Measurements from ENCODE around the gene KY. TPM values are rescaled to one million over a fixed set of nuclear protein-coding genes. Genes with fewer than 3 reads are reported as not detected.
A peak's percentile ranks its signal among the peaks of the same experiment; 100 is the strongest.

The KY gene
- total and polyA plus RNA-seq, 4 donors, result 0.05 to 0.08 TPM; not detected in 2

DNA sequence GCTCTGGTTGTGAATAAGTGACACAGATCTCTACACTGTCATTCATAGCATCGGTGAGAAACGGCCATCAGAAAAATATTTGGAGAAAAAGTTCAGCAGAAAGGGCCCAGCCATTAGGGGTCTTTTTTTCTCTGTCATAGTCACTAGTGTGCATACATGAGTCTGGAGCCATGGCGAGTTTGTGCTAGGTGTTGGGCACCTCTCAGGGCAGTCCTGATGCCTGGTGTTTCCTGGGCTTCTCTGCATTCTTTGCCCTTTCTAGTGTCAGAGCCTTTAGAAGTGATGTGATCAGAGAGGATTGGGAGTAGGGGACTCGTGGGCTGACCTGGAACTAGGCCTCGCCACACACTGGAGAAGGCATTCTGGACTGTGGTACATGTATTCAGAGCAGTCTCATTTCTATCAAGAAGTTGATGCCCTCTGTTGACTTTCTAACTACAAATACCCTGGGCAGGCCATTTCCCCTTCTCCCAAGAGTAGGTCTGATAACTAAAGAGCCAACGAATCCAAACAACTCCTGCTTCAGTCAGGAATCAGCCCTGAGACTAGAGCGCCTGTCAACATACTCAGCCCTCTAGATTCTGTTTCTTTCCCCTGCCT, 1.6 kb downstream of the KY start:
- H3K9me3 ChIP-seq (ENCODE audit: control insufficient read depth in 4 of 4, low read length in 3 of 4), result no peaks in the 10 kb centered on the region
- DNase-seq (ENCODE audit: low spot score), result peak; percentile 1
- TF ChIP-seq FOXA1 (IDR thresholded peaks at IDR 0.05) (no peak), RAD21 (IDR thresholded peaks at IDR 0.05) (no peak)
- TF ChIP-seq, protein P1, sequence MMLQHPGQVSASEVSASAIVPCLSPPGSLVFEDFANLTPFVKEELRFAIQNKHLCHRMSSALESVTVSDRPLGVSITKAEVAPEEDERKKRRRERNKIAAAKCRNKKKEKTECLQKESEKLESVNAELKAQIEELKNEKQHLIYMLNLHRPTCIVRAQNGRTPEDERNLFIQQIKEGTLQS (IDR thresholded peaks at IDR 0.05), result no peak
- H3K27ac ChIP-seq (ENCODE audit: low read depth in 1 of 2, low read length in 2 of 2), result no peak overlapping the region
- 84% methylated on average over 7 of the region's 7 CpGs for WGBS
- no peaks in the 10 kb centered on the region for H3K36me3 ChIP-seq (ENCODE audit: control insufficient read depth in 4 of 4, insufficient read depth in 3 of 4, low read depth in 1 of 4, low read length in 3 of 4)
- H3K4me1 ChIP-seq (ENCODE audit: control insufficient read depth in 4 of 4, insufficient read depth in 4 of 4, low read length in 3 of 4), result peaks cover 4 to 12% (median 10%) of the 10 kb centered on the region in 4 donors
- peaks cover 0 to 4% (median 0%) of the 10 kb centered on the region in 4 donors for H3K27me3 ChIP-seq (ENCODE audit: control insufficient read depth in 4 of 4, insufficient read depth in 4 of 4, low read length in 3 of 4)
- no peak overlapping the region for H3K4me3 ChIP-seq (ENCODE audit: low read depth in 1 of 3, low read length in 3 of 3)
- no peak overlapping the region for H3K9ac ChIP-seq (ENCODE audit: low read depth in 1 of 2, low read length in 2 of 2)

DNA sequence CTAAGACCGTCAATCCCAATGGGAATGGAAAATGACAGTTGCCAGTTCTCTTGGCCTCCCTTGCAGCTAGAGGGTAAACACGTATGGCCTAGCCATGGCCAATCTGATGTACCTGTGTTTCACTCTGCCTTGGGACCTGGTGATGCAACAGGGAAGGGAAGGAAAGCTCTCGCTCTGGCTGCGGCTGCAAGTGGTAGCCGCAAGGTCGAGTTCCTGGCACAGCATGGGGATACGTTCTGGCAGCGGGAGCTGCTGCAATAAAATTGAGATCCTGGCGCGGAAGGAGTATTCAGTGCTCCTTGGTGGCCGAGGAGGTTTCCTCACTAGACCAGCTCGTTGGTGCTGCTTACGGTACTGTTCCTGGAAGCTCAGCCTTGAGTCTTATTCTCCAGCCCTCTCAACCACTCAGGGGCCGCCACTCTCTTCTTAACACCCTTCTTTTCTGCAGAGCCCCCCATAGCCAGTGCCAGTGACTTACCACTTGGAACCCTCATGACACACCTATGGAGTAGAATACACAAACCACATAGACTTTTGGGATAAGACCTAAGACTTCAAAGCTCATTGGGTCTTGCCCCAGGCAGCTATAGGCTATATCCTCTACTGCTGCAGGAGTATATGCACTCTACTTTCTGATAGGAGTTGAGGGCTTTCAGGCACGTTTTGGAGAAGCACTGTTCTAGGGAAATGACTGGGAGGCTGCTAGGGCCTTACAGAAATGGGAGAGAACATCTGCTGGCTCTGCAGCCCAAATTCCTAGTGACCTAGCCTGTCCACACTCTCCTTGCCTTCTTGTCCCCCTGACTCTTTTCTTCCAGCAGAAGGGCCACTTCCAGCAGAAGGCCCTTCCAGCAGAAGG, 2.7 kb downstream of the KY start:
- H3K9ac ChIP-seq (ENCODE audit: low read depth in 1 of 2, low read length in 2 of 2), result no peak overlapping the region
- no peaks in the 10 kb centered on the region for H3K9me3 ChIP-seq (ENCODE audit: control insufficient read depth in 4 of 4, low read length in 3 of 4)
- H3K36me3 ChIP-seq (ENCODE audit: control insufficient read depth in 4 of 4, insufficient read depth in 3 of 4, low read depth in 1 of 4, low read length in 3 of 4), result no peaks in the 10 kb centered on the region
- peak; percentile 28 for DNase-seq (ENCODE audit: low spot score)
- H3K4me3 ChIP-seq (ENCODE audit: low read depth in 1 of 3, low read length in 3 of 3), result no peak overlapping the region
- peaks cover 0 to 4% (median 0%) of the 10 kb centered on the region in 4 donors for H3K27me3 ChIP-seq (ENCODE audit: control insufficient read depth in 4 of 4, insufficient read depth in 4 of 4, low read length in 3 of 4)
- TF ChIP-seq, protein P2, sequence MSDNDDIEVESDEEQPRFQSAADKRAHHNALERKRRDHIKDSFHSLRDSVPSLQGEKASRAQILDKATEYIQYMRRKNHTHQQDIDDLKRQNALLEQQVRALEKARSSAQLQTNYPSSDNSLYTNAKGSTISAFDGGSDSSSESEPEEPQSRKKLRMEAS (IDR thresholded peaks at IDR 0.05), result no peak
- TF ChIP-seq TAF1 (conservative IDR thresholded peaks at IDR 0.05) (no peak), EGR1 (IDR thresholded peaks at IDR 0.05; ENCODE audit: low read depth in 2 of 2) (no peak), RXRA (IDR thresholded peaks at IDR 0.05) (no peak), HNF4A (conservative IDR thresholded peaks at IDR 0.05) (no peak), NR2F2 (IDR thresholded peaks at IDR 0.05) (no peak), RAD21 (IDR thresholded peaks at IDR 0.05) (no peak), JUND (IDR thresholded peaks at IDR 0.05) (no peak), GABPA (IDR thresholded peaks at IDR 0.05 in 1 of 2, conservative IDR thresholded peaks at IDR 0.05 in 1 of 2) (no peak)
- 91% methylated on average over 15 of the region's 15 CpGs for WGBS
- H3K27ac ChIP-seq (ENCODE audit: low read depth in 1 of 2, low read length in 2 of 2), result no peak overlapping the region
- peaks cover 4 to 12% (median 10%) of the 10 kb centered on the region in 4 donors for H3K4me1 ChIP-seq (ENCODE audit: control insufficient read depth in 4 of 4, insufficient read depth in 4 of 4, low read length in 3 of 4)

DNA sequence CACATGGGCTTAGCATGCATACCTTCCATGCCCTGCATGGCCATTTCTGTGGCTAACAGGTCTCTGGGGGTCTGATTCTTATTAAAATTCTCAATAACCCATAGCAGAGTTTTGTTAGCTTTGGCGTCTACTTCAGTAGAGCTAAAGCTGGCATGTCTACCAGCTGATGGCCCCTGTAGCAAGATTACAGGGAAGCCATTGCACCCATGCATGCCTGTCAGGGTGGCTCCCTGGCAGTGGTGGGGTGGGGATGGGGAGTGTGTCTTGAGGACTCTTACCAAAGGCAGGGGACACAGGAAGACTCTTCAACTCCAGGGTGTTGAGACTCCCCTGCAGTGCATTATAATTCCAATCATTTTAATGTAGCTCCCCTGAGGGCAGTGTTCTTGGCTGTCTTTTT, 4.7 kb downstream of the KY start:
- DNase-seq (ENCODE audit: low spot score), result peak; percentile 2
- Histone ChIP-seq H3K9ac (ENCODE audit: low read depth in 1 of 2, low read length in 2 of 2) (no peak overlapping the region), H3K27ac (ENCODE audit: low read depth in 1 of 2, low read length in 2 of 2) (no peak overlapping the region), H3K36me3 (ENCODE audit: control insufficient read depth in 4 of 4, insufficient read depth in 3 of 4, low read depth in 1 of 4, low read length in 3 of 4) (no peaks in the 10 kb centered on the region), H3K4me3 (ENCODE audit: low read depth in 1 of 3, low read length in 3 of 3) (no peak overlapping the region), H3K27me3 (ENCODE audit: control insufficient read depth in 4 of 4, insufficient read depth in 4 of 4, low read length in 3 of 4) (no peaks in the 10 kb centered on the region), H3K9me3 (ENCODE audit: control insufficient read depth in 4 of 4, low read length in 3 of 4) (no peaks in the 10 kb centered on the region), H3K4me1 (ENCODE audit: control insufficient read depth in 4 of 4, insufficient read depth in 4 of 4, low read length in 3 of 4) (peaks cover 3 to 8% (median 7%) of the 10 kb centered on the region in 4 donors)
- 92% methylated on average over 1 of the region's 1 CpG for WGBS
- TF ChIP-seq HNF4A (conservative IDR thresholded peaks at IDR 0.05), result no peak
- TF ChIP-seq, protein P3, sequence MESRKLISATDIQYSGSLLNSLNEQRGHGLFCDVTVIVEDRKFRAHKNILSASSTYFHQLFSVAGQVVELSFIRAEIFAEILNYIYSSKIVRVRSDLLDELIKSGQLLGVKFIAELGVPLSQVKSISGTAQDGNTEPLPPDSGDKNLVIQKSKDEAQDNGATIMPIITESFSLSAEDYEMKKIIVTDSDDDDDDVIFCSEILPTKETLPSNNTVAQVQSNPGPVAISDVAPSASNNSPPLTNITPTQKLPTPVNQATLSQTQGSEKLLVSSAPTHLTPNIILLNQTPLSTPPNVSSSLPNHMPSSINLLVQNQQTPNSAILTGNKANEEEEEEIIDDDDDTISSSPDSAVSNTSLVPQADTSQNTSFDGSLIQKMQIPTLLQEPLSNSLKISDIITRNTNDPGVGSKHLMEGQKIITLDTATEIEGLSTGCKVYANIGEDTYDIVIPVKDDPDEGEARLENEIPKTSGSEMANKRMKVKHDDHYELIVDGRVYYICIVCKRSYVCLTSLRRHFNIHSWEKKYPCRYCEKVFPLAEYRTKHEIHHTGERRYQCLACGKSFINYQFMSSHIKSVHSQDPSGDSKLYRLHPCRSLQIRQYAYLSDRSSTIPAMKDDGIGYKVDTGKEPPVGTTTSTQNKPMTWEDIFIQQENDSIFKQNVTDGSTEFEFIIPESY (IDR thresholded peaks at IDR 0.05), result no peak
- no peak for TF ChIP-seq SP1 (IDR thresholded peaks at IDR 0.05)
- TF ChIP-seq GABPA (IDR thresholded peaks at IDR 0.05 in 1 of 2, conservative IDR thresholded peaks at IDR 0.05 in 1 of 2), result no peak
- TF ChIP-seq YY1 (IDR thresholded peaks at IDR 0.05), result no peak
- no peak for TF ChIP-seq HNF4G (IDR thresholded peaks at IDR 0.05)
- TF ChIP-seq, protein P4, sequence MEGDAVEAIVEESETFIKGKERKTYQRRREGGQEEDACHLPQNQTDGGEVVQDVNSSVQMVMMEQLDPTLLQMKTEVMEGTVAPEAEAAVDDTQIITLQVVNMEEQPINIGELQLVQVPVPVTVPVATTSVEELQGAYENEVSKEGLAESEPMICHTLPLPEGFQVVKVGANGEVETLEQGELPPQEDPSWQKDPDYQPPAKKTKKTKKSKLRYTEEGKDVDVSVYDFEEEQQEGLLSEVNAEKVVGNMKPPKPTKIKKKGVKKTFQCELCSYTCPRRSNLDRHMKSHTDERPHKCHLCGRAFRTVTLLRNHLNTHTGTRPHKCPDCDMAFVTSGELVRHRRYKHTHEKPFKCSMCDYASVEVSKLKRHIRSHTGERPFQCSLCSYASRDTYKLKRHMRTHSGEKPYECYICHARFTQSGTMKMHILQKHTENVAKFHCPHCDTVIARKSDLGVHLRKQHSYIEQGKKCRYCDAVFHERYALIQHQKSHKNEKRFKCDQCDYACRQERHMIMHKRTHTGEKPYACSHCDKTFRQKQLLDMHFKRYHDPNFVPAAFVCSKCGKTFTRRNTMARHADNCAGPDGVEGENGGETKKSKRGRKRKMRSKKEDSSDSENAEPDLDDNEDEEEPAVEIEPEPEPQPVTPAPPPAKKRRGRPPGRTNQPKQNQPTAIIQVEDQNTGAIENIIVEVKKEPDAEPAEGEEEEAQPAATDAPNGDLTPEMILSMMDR (IDR thresholded peaks at IDR 0.05; ENCODE audit: low read depth, low read length, missing input control), result no peak
- TF ChIP-seq NR2F2 (IDR thresholded peaks at IDR 0.05), result no peak
- TF ChIP-seq, protein P5, sequence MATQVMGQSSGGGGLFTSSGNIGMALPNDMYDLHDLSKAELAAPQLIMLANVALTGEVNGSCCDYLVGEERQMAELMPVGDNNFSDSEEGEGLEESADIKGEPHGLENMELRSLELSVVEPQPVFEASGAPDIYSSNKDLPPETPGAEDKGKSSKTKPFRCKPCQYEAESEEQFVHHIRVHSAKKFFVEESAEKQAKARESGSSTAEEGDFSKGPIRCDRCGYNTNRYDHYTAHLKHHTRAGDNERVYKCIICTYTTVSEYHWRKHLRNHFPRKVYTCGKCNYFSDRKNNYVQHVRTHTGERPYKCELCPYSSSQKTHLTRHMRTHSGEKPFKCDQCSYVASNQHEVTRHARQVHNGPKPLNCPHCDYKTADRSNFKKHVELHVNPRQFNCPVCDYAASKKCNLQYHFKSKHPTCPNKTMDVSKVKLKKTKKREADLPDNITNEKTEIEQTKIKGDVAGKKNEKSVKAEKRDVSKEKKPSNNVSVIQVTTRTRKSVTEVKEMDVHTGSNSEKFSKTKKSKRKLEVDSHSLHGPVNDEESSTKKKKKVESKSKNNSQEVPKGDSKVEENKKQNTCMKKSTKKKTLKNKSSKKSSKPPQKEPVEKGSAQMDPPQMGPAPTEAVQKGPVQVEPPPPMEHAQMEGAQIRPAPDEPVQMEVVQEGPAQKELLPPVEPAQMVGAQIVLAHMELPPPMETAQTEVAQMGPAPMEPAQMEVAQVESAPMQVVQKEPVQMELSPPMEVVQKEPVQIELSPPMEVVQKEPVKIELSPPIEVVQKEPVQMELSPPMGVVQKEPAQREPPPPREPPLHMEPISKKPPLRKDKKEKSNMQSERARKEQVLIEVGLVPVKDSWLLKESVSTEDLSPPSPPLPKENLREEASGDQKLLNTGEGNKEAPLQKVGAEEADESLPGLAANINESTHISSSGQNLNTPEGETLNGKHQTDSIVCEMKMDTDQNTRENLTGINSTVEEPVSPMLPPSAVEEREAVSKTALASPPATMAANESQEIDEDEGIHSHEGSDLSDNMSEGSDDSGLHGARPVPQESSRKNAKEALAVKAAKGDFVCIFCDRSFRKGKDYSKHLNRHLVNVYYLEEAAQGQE (IDR thresholded peaks at IDR 0.05), result no peak
- TF ChIP-seq RXRA (IDR thresholded peaks at IDR 0.05), result no peak
- no peak for TF ChIP-seq EGR1 (IDR thresholded peaks at IDR 0.05; ENCODE audit: low read depth in 2 of 2)
- TF ChIP-seq TAF1 (conservative IDR thresholded peaks at IDR 0.05), result no peak
- TF ChIP-seq JUND (IDR thresholded peaks at IDR 0.05), result no peak

Measured in liver (tissue), 9 donors.